DND-41 (cell line): Measurements from ENCODE around the gene VWA3B.

Experiments used
- ATAC-seq: fragments of 200-7000 bp; cut with Tn5 transposase; 3 replicates; pipeline ENCODE4 v1.9.1; 2021; ENCODE audit warnings: low read depth; ENCODE audit not compliant: insufficient read depth
- DNase-seq: peaks from one replicate; pipeline ENCODE4 v3.0.0-alpha.2; 2020
- H2AFZ ChIP-seq: 2 replicates; pipeline ENCODE4 v1.6.0; 2012; ENCODE audit warnings: low read depth, low read length
- H3K27ac ChIP-seq: 2 replicates; pipeline ENCODE4 v1.5.1; 2012; ENCODE audit warnings: low read length, inconsistent platforms
- H3K27me3 ChIP-seq: fragments of 200-600 bp; sonication (generic); 2 replicates; pipeline ENCODE4 v1.6.0; 2012; ENCODE audit warnings: low read length, mild to moderate bottlenecking, inconsistent platforms; ENCODE audit not compliant: insufficient read depth, poor library complexity
- H3K36me3 ChIP-seq: 2 replicates; pipeline ENCODE4 v1.5.1; 2012; ENCODE audit warnings: low read length, inconsistent platforms; ENCODE audit not compliant: insufficient read depth
- H3K4me1 ChIP-seq: 2 replicates; pipeline ENCODE4 v1.5.1; 2012; ENCODE audit warnings: mild to moderate bottlenecking, low read length; ENCODE audit not compliant: insufficient read depth
- H3K4me2 ChIP-seq: 2 replicates; pipeline ENCODE4 v1.6.0; 2012; ENCODE audit warnings: mild to moderate bottlenecking, moderate library complexity, low read length, inconsistent platforms; ENCODE audit not compliant: insufficient read depth
- H3K4me3 ChIP-seq, 2 experiments: fragments of 200-600 bp in 1 of 2; shearing (Covaris generic) in 1 of 2; 2 replicates each; pipeline ENCODE4 v1.5.1; 2012 to 2016; ENCODE audit warnings: inconsistent platforms in 2 of 2, low read length in 2 of 2, mild to moderate bottlenecking in 2 of 2, low read depth in 1 of 2, moderate library complexity in 1 of 2
- H3K79me2 ChIP-seq: 2 replicates; pipeline ENCODE4 v1.6.0; 2012; ENCODE audit warnings: low read length, inconsistent platforms; ENCODE audit not compliant: insufficient read depth
- H3K9ac ChIP-seq: 2 replicates; pipeline ENCODE4 v1.6.0; 2012; ENCODE audit warnings: low read depth, mild to moderate bottlenecking, inconsistent platforms, low read length, moderate library complexity
- H3K9me3 ChIP-seq: 2 replicates; pipeline ENCODE4 v1.5.1; 2012; ENCODE audit warnings: low read length, moderate library complexity, mild to moderate bottlenecking, inconsistent platforms; ENCODE audit not compliant: insufficient read depth, severe bottlenecking
- H4K20me1 ChIP-seq: 2 replicates; pipeline ENCODE4 v1.6.0; 2012; ENCODE audit warnings: low read length; ENCODE audit not compliant: insufficient read depth
- EZH2 ChIP-seq: IDR thresholded peaks from 3 replicates; pipeline ENCODE4 v1.6.1; 2012; ENCODE audit warnings: borderline replicate concordance, low read depth, mild to moderate bottlenecking, moderate library complexity, low read length, inconsistent platforms; ENCODE audit not compliant: severe bottlenecking
- TF ChIP-seq, protein P1 (sequence below): IDR thresholded peaks from 2 replicates; pipeline ENCODE4 v1.5.1; 2012; ENCODE audit warnings: borderline replicate concordance, low read length, moderate library complexity, mild to moderate bottlenecking; ENCODE audit not compliant: poor library complexity, severe bottlenecking; ENCODE audit errors: extremely low read depth

Gene VWA3B

DNA sequence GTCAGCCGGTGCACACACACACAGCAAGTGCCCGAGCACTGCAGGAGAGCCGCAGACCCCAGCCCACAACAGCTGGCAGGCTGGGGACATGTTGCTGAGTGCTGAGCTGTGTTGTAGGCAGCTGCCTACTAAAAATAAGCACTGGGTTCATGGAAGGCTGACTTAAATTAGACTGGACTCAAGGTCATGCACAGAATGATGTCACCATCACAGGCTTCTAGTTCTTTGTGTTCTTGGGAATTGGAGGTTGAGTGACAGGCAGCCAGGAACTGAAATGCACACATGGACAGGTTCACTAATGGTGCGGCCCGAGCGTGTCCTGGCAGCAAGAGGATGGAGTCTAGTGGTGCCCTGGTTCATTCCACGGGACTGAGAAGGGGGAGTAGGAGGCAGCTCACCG, 71.3 kb downstream of the VWA3B start:
- ATAC-seq (no peak), DNase-seq (no peak)
- no peaks in the 10 kb centered on the region for H3K9me3 ChIP-seq
- H3K9ac ChIP-seq: no peak overlapping the region
- H3K79me2 ChIP-seq: no peaks in the 10 kb centered on the region
- H3K27me3 ChIP-seq: no peaks in the 10 kb centered on the region
- no peaks in the 10 kb centered on the region for H3K36me3 ChIP-seq
- H3K27ac ChIP-seq: no peak overlapping the region
- H3K4me2 ChIP-seq: no peak overlapping the region
- H2AFZ ChIP-seq: no peak overlapping the region
- H3K4me1 ChIP-seq: no peaks in the 10 kb centered on the region
- H3K4me3 ChIP-seq: no peak overlapping the region
- H4K20me1 ChIP-seq: no peaks in the 10 kb centered on the region
- TF ChIP-seq EZH2: no peak
- TF ChIP-seq, protein P1, sequence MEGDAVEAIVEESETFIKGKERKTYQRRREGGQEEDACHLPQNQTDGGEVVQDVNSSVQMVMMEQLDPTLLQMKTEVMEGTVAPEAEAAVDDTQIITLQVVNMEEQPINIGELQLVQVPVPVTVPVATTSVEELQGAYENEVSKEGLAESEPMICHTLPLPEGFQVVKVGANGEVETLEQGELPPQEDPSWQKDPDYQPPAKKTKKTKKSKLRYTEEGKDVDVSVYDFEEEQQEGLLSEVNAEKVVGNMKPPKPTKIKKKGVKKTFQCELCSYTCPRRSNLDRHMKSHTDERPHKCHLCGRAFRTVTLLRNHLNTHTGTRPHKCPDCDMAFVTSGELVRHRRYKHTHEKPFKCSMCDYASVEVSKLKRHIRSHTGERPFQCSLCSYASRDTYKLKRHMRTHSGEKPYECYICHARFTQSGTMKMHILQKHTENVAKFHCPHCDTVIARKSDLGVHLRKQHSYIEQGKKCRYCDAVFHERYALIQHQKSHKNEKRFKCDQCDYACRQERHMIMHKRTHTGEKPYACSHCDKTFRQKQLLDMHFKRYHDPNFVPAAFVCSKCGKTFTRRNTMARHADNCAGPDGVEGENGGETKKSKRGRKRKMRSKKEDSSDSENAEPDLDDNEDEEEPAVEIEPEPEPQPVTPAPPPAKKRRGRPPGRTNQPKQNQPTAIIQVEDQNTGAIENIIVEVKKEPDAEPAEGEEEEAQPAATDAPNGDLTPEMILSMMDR: no peak

DNA sequence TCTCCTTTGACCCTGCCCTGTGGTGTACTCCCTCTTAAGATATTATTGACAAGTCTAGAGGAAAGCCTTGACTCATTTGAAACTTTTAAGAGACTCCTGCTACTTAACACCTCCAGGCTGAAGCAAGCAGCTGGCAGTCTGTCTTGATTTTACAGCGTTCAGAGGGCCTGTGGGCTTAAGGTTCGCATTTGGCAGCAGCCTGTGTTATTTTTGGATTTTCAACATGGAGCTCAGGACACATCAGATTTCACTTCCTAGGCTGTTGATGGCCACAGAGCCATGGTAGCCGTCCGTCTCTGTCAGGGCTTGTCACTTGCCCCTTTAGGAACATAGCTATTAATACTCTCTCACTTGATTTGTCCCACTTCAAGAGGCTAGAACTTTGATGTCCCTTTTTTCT, 73.6 kb downstream of the VWA3B start:
- Histone ChIP-seq H3K9ac (no peak overlapping the region), H3K79me2 (no peaks in the 10 kb centered on the region), H2AFZ (no peak overlapping the region), H3K36me3 (no peaks in the 10 kb centered on the region), H3K9me3 (no peaks in the 10 kb centered on the region), H3K4me2 (no peak overlapping the region), H3K27ac (no peak overlapping the region), H3K4me1 (no peaks in the 10 kb centered on the region), H4K20me1 (no peaks in the 10 kb centered on the region), H3K4me3 (no peak overlapping the region), H3K27me3 (no peaks in the 10 kb centered on the region)
- DNase-seq (no peak), ATAC-seq (no peak)
- TF ChIP-seq EZH2: no peak
- TF ChIP-seq, protein P1: no peak

GRCh38 chr2:98161186-98161585, 74.2 kb downstream of the VWA3B start:
- Histone ChIP-seq H3K4me2 (no peak overlapping the region), H3K79me2 (no peaks in the 10 kb centered on the region), H3K36me3 (no peaks in the 10 kb centered on the region), H3K4me3 (no peak overlapping the region), H4K20me1 (no peaks in the 10 kb centered on the region), H3K4me1 (no peaks in the 10 kb centered on the region), H3K27ac (no peak overlapping the region), H3K9ac (no peak overlapping the region), H2AFZ (no peak overlapping the region), H3K9me3 (no peaks in the 10 kb centered on the region), H3K27me3 (no peaks in the 10 kb centered on the region)
- no peak for TF ChIP-seq EZH2
- TF ChIP-seq, protein P1: no peak
- DNase-seq: no peak
- ATAC-seq: no peak

DNA sequence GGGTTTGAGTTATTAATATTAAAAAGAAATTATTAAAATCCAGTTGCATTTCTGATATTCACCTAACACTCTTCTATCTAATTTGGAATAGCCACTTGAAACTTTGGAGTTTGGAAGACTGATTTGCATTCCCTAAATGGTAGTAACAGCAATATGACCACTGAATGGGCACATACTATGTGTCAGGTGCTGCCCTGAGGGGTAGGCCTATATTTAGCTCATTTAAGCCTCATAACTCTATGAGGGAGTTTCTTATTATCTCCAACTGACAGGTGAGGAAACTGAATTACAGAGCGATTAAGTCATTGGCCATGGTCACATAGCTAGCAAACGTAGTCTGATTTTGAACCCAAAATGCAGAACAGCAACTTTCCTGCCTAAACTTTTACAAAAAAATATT, 77.3 kb downstream of the VWA3B start:
- Histone ChIP-seq H4K20me1 (no peaks in the 10 kb centered on the region), H3K4me2 (no peak overlapping the region), H3K27me3 (peaks cover 4% of the 10 kb centered on the region), H3K27ac (no peak overlapping the region), H3K9me3 (no peaks in the 10 kb centered on the region), H3K36me3 (no peaks in the 10 kb centered on the region), H3K4me3 (no peak overlapping the region), H3K79me2 (no peaks in the 10 kb centered on the region), H2AFZ (no peak overlapping the region), H3K9ac (no peak overlapping the region), H3K4me1 (no peaks in the 10 kb centered on the region)
- TF ChIP-seq, protein P1: no peak
- TF ChIP-seq EZH2: no peak
- DNase-seq (no peak), ATAC-seq (no peak)
